GM19023 (cell line): Measurements from ENCODE around the gene ABCA5.

Experiments used
- ATAC-seq: cut with Tn5 transposase; IDR thresholded peaks from one replicate; pipeline ENCODE4 v1.9.1; 2021; ENCODE audit warnings: mild to moderate bottlenecking, moderate library complexity; ENCODE audit not compliant: unreplicated experiment

ABCA5 gene

GRCh38 chr17:69327060-69327831 lies at the start of gene ABCA5:
ABCA5 (minus strand) TSS chr17:69327133; CDS start chr17:69314415, 12,718 bp downstream.
- ATAC-seq: peak; percentile 93

GRCh38 chr17:69375229-69375628 lies 48.3 kb upstream of the ABCA5 start:
- ATAC-seq: no peak

- ATAC-seq: no peak
Observed at GRCh38 chr17:69373069-69373468, 46.1 kb upstream of the ABCA5 start.

GRCh38 chr17:69367298-69367697 lies 40.4 kb upstream of the ABCA5 start:
- ATAC-seq: peak; percentile 78

GRCh38 chr17:69363488-69364210 lies 36.7 kb upstream of the ABCA5 start:
- ATAC-seq: no peak

GRCh38 chr17:69361156-69361555 lies 34.2 kb upstream of the ABCA5 start:
- no peak for ATAC-seq

- no peak for ATAC-seq
Observed at GRCh38 chr17:69358688-69359596, 32.0 kb upstream of the ABCA5 start.

GRCh38 chr17:69357701-69358100 lies 30.8 kb upstream of the ABCA5 start:
- no peak for ATAC-seq

GRCh38 chr17:69356625-69357024 lies 29.7 kb upstream of the ABCA5 start:
- ATAC-seq: no peak

GRCh38 chr17:69350911-69351310 lies 24.0 kb upstream of the ABCA5 start:
- ATAC-seq: no peak

GRCh38 chr17:69348429-69348828 lies 21.5 kb upstream of the ABCA5 start:
- ATAC-seq: no peak

- no peak for ATAC-seq
Observed at GRCh38 chr17:69346766-69347165, 19.8 kb upstream of the ABCA5 start.

GRCh38 chr17:69344939-69345338 lies 18.0 kb upstream of the ABCA5 start:
- ATAC-seq: no peak

- ATAC-seq: no peak
Observed at GRCh38 chr17:69342896-69343644, 16.1 kb upstream of the ABCA5 start.

- ATAC-seq: no peak
Observed at GRCh38 chr17:69339937-69340336, 13.0 kb upstream of the ABCA5 start.

- ATAC-seq: no peak
Observed at GRCh38 chr17:69336996-69337395, 10.1 kb upstream of the ABCA5 start.

- no peak for ATAC-seq
Observed at GRCh38 chr17:69336580-69336979, 9.6 kb upstream of the ABCA5 start.

- no peak for ATAC-seq
Observed at GRCh38 chr17:69335058-69335457, 8.1 kb upstream of the ABCA5 start.

- no peak for ATAC-seq
Observed at GRCh38 chr17:69333561-69333960, 6.6 kb upstream of the ABCA5 start.

GRCh38 chr17:69331756-69332155 lies 4.8 kb upstream of the ABCA5 start:
- ATAC-seq: no peak
